T-helper 1 cell treated with Interleukin-12 subunit alpha and Interleukin-12 subunit beta and Interleukin-4 antibody, amounts not matched to agents 30 ng/mL and 1 ng/mL, for 36 hours (primary cell): ENCODE results near the gene CAMKK2. TPM values are rescaled to one million over a fixed set of nuclear protein-coding genes. Genes with fewer than 3 reads are reported as not detected.
"Not testable (repeated sequence)": the region's sequence is repeated elsewhere in the genome, so short reads cannot be mapped to it uniquely, and the experiment has no call there.

Experiments used
- intact Hi-C: fragments of 100-400 bp; cut with micrococcal nuclease; formaldehyde crosslinking; loops from one replicate; pipeline ENCODE4 v1.15.1; 2024
- total RNA-seq: library from RNA; stranded (reverse); gene quantifications from 2 replicates; pipeline ENCODE4 v1.2.3, GENCODE V29; 2022

CAMKK2 gene
- total RNA-seq, 1 donor from 2014 or later, result 32.1 TPM

DNA sequence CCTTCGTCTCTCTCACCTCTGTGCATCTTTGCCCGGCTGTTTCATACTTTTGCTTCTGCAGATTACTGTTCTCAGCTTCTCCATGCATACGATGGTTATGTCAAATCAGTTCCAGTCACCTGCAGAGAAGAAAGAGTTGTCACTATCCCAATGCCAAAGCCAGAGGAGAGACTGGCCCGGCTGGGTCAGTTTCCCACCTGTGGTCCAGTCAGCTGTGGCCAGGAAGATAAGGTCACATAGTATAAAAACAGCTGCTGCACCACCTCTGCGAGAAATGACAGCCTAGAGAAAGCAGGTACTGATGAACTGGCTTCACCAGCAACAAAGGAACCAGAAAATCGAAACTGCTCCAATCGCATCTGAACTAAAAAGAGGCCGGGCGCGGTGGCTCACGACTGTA, 93.0 kb downstream of the CAMKK2 start:
- intact Hi-C loops, result no loop called here

DNA sequence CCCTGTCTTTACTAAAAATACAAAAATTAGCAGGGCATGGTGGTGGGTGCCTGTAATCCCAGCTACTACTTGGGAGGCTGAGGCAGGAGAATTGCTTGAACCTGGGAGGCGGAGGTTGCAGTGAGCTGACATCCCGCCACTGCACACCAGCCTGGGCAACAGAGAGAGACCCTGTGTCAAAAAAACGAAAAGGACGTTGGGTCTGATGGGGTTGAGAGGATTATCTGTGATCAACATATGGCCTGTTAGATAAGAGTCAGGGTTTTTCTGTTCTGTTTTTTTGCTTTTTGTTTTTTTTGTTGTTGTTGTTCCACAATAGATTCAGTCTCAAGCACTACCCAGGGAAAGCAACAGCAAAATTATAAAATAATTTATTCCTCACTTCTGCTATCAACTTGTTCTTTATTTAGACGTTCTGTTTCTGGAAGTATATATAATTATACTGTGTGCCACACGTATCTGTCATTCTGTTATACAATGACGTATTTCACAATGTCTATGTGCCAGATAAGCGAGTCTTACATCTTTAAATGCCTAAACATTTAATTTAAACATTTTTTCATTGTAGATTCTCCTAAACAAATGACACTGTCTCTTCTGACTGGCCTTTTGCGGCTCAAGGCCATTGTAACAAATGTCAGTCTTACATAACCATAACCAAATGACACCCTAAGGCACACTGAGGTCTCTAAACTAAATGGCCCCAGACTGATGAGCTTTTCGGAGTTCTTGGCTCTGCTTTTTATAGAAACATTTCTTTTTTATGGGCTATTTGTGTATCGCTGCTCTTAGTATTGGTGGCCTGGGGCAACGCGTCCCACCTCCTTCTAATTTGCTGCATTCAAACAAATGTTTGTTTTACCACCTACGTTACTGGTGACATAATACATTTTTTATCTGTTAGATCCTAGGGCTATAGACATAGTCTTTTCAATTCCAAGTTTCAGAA, 93.8 kb downstream of the CAMKK2 start:
- intact Hi-C loops, result no loop called here

DNA sequence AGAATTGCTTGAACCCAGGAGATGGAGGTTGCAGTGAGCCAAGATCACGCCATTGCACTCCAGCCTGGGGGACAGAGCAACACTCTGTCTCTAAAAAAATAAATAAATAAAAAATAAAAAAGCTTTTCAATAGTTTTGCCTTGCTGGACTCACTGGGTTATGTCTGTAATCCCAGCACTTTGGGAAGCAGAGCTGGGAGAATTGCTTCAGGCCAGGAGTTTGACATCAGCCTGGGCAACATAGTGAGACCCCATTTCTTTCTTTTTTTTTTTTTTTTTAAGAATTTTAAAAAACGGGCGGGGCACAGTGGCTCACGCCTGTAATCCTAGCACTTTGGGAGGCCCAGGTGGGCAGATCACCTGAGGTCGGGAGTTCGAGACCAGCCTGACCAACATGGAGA, 95.4 kb downstream of the CAMKK2 start:
- intact Hi-C loops, result not testable (repeated sequence)

DNA sequence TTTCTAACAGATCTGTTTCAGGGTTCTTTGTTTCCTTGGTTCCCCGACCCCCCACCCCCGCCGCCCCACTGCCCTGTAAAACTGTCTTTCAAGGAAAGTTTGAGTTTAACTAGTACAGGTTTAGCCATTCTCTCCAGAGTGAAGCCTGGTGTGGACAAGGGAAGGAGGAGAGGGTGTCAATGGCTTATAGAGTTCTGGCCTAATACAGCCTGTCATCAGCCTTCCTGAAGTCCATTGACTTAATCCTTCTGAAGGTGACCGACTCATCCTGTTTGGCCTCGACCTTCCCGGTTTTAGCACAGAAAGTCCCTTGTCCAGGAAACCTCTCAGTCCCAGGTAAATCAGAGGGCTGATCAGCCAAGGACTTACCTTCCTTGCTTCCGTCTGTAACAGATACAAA, 97.6 kb downstream of the CAMKK2 start:
- intact Hi-C loops, result no loop called here

DNA sequence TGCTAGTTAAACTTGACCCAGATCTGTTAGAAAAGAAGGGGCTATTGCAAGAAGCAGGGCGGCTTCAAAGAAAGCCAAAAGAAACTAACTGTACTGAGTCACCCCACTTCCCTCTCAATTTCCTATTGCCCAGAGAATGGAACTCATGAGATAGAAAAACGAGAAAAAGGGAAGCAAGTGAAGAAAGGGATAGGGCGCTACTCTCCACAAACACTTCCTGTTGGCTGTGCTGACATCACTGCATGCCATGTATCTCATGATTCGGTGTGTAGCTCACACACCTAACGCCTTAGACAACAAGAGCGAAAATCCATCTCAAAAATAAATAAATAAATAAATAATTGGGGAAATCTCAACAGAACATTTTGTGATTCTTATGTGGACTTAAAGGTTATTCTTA, 99.6 kb downstream of the CAMKK2 start:
- intact Hi-C loops, result no loop called here

DNA sequence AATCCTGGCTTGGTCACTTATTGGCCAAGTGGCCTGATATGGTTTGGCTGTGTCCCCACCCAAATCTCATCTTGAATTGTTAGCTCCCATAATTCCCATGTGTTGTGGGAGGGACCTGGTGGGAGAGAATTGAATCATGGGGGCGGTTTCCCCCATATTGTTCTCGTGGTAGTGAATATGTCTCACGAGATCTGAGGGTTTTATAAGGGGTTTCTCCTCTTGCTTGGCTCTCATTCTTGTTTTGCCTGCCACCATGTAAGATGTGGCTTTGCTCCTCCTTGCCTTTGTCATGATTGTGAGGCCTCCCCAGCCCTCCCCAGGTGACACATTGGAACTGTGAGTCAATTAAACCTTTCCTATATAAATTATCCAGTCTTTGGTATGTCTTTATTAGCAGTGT, 105.4 kb downstream of the CAMKK2 start:
- intact Hi-C loops, result no loop called here

DNA sequence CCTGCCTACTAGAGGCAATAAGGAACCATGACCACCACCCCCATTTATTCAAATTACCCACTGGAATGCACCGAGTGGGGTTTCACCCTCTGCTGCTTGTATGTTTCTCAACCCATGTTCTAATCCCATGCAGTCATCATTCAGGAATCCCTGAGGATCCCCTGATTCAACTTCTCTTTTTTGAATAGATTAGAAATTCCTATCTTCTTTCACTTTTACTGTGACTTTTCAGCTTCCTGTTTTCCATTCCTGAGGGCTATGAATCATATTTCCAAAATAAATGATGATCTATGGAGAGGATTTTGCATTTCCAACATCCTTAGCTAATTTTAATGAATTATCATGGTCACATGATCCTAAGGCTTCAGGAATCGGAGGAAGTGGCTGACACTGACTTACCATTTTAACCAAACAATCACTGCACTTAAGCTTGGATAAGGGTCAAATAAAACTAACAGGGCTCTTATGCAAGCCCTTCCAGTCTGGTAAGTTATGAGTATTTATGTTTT, 105.9 kb downstream of the CAMKK2 start:
- intact Hi-C loops, result no loop called here

DNA sequence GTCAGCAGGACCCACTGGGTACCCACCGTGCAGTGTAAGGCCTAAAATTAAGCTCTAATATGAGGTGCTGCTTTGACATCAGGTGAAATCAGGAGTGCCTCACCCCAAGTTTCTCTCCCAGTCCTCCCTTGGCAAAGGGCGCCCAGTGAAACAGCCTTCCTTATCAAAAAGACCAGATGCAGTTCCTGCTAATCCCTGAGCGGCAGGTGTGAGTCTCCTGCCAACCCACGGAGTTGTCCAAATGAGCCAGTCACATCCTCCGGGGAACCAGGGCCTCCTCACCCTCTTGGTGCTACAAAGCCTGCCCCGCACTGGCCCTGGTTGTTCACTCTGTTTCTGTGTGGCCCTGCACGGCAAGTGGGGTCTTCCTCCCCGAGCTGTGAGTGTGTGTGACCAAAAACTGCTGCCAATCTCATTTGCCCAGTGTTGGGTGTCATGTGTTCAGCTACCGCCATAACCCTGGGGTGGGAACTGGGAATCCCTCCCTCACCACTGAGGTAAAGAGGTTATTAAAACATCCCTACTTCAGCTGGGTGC, 106.8 kb downstream of the CAMKK2 start:
- intact Hi-C loops, result no loop called here

DNA sequence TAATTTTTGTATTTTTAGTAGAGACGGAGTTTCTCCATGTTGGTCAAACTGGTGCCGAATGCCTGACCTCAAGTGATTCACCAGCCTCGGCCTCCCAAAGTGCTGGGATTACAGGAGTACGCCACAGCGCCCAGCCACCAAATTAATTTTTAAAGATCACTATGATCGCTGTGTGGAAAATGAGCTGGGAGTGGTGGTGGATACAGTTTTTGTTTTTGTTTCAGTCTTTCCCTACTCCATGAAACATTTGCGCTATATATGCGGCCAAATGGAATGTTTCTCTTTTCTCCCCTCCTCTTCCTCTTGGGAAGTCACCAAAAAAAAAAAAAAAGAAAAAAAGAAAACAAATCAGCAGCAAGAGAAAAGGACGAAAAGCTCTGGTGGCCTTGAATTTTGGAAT, 107.4 kb downstream of the CAMKK2 start:
- intact Hi-C loops, result no loop called here

DNA sequence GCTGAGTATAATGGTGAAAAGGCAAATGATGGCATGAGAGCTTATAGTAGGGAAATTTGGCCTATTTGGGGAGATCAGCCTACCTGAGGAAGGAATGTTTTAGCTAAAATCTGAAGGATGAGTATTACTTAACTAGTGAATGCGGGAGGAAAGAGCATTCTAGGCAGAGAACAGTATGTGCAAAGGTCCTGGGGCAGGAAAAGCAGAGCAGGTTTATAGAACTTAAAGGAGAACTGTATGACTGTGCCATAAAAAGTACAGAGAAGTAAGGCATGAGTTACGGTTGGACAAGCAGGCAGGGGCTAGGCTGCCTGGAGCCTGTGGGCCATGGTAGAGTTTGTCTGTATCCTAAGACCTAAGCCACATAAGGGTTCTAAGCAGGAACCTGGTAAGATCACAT, 108.3 kb downstream of the CAMKK2 start:
- intact Hi-C loops, result no loop called here

Other genes starting within 250 kb of the CAMKK2 start
- gene P2RX7, start 163.8 kb downstream of the CAMKK2 start, total RNA-seq, result 12.0 and 14.5 TPM in 2 replicates
- gene P2RX4, start 86.6 kb downstream of the CAMKK2 start, total RNA-seq, result 38.3 and 42.0 TPM in 2 replicates
- gene ANAPC5, start 55.7 kb upstream of the CAMKK2 start, total RNA-seq, result 124 and 127 TPM in 2 replicates
- 104 and 109 TPM in 2 replicates for gene RNF34, start 103.4 kb upstream of the CAMKK2 start, total RNA-seq